Skin of body (tissue), 2 donors: ENCODE data around the gene PIGS. TPM values are rescaled to one million over a fixed set of nuclear protein-coding genes. Genes with fewer than 3 reads are reported as not detected.

Experiments
- DNase-seq: peaks from one replicate; lab custom pipeline; 2025; lab: John Stamatoyannopoulos, UW
- total RNA-seq: library from RNA; depleted of rRNA; stranded (reverse); fragments of >200 nt; gene quantifications from one replicate; pipeline ENCODE4 v1.2.3, GENCODE V29; 2014

Gene PIGS
- total RNA-seq, 1 donor from 2014 or later, result 19.3 TPM

DNA sequence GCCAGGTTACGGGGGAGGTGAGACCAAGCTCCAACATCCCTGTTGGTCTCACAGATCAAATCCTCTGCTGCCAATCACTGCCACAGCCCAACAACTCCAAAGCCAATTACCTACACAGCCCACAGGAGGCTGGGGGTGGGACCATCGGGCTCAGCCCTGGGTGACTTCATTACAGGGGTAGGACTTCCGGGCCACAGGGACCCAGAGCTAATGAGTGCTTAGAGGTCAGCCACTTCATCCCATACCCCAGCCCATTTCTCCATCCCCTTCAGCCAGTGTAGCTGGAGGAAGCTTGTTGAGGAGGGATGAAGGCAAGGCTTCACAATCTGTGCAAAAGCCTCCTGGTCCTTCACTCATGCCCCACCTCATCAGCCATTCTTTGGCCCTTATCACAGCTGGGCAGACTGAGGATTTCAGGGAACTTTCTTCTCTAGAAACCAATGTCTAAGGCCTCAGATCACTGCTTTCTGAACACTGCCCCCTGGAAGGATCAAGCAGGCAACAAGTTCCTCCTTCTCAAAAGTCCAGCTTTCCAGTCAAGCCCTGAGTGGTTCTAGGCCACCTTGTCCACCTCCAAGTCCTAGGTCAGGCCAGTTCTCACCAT lies 59.4 kb downstream of the PIGS start:
- no peak for DNase-seq

DNA sequence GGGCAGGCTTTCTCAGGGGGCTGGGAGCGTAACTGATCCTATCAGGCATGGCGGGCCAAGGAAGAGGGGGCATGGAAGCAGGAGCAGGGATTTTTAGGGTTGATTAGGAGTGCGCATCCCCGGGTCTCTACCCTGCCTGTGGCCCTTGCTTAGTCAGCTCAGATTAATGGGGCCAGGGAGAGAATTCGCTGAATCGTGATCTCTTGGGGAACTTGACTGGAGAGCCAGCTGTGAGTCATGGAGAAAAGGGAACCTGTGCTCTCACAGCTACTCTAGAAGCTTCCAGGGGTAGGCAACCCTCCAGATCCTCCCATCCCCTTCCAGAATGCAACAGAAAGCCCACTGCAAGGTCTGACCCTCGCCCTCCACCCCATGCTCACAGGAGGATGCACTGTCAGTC lies 61.5 kb downstream of the PIGS start:
- no peak for DNase-seq

- no peak for DNase-seq
Measured at GRCh38 chr17:28508211-28508724, 63.1 kb downstream of the PIGS start.

DNA sequence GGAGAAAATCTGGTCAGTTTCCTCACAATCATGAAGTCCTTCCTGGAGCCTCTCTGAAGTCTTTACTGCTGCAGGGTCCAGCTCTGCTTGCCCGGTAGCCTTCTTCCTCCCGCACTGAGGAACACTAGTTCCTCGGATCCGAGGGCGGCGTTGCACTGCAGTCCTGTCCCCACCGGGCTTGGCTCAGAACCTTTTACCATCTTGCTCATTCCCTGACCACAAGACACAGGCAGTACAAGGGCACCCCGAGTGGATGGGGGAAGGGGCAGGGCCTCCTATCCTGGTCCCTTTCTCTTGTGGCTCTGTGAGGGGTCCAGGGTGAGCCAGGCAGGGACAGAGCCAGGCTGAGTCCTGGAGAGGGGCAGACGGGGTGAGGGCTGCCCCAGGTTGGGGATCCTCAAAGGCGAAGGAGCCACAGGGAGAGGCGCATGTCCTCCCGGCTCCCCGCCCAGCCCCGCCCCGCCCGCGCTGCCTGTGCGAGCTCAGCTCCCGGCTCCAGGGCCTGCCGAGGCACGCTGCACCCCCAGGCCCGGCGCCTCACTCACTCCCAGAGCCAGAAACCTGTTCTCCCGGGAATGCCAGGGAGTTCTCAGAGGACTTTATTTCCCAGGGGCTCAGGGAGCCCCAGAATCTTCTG lies 63.6 kb downstream of the PIGS start:
- DNase-seq, result no peak

- DNase-seq, result no peak
Measured at GRCh38 chr17:28506763-28507487, 64.4 kb downstream of the PIGS start.

DNA sequence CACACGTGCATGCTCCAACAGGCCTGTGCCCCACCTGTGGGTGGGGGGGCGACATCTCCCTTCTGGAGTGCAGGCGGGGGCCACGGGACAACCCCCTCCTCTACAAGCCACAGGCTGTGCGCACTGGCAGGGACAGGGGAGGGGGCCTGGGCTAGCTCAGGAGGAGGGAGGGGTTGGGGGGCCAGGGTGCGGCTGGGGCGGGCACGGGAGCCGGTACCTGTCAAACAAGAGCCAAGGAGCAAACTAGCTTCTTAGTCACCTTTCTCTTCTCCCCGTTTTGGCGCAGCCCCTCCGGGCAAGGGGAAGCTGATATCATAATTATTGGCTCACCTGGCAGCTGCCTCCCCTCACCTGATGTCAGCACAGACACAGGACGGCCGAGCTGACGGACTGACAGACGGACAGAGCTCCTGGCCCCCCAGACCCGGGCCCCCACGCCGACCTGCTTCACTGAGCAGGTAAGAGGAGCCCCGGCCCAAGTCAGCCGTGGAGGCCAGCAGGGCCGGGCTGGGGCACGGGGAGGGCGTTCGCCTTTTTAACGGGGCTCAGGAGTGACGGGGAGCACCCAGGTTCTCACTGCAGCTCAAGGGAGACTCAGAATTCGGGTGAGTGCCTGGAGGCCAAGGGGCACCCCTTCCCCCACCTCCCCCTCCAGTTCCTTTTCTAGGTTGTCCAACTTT lies 65.2 kb downstream of the PIGS start, which contains the start of gene FOXN1:
TSS of gene FOXN1 (plus strand) at position 363 of the 680 bp plus-strand sequence. CDS start 17,622 bp downstream, outside the sequence.
- no peak for DNase-seq

DNA sequence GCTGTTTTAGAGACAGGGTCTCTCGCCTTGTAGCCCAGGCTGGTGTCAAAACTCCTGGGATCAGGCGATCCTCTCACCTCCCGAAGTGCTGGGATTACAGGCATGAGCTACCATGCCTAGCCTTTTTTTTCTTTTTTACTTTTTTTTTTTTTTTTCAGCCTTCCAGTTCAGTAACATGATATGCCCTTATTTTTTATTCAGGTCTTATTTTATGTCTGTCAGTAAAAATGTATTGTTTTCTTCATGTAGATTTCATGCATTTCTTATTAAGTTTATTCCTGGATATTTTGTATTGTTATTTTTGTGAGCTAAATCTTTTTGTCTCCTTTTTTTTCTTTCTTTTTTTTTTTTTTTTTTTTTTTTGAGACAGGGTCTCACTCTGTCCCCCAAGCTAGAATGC lies 67.9 kb downstream of the PIGS start:
- DNase-seq, result no peak

Other genes starting within 250 kb of the PIGS start
- 41.8 TPM for gene IFT20, start 236.1 kb downstream of the PIGS start, total RNA-seq
- gene TNFAIP1, start 235.8 kb downstream of the PIGS start, total RNA-seq, result 19.0 TPM
- 29.6 TPM for gene POLDIP2, start 214.0 kb downstream of the PIGS start, total RNA-seq
- gene SEBOX, start 206.3 kb downstream of the PIGS start, total RNA-seq, result not detected
- gene VTN, start 201.2 kb downstream of the PIGS start, total RNA-seq, result 0.20 TPM
- 3.6 TPM for gene SARM1, start 199.8 kb downstream of the PIGS start, total RNA-seq
- 5.5 TPM for gene SLC46A1, start 165.3 kb downstream of the PIGS start, total RNA-seq
- 0.20 TPM for gene SLC13A2, start 97.9 kb downstream of the PIGS start, total RNA-seq
- gene FOXN1, start 65.2 kb downstream of the PIGS start, total RNA-seq, result 3.0 TPM
- 18.8 TPM for gene UNC119, start 18.9 kb downstream of the PIGS start, total RNA-seq
- gene ALDOC, start 5.4 kb upstream of the PIGS start, total RNA-seq, result 15.4 TPM
- 18.2 TPM for gene SPAG5, start 27.5 kb upstream of the PIGS start, total RNA-seq
- gene RSKR, start 42.7 kb upstream of the PIGS start, total RNA-seq, result 13.9 TPM
- gene BLTP2, start 73.6 kb upstream of the PIGS start, total RNA-seq, result 89.7 TPM
- 35.2 TPM for gene SDF2, start 90.4 kb upstream of the PIGS start, total RNA-seq
- 56.5 TPM for gene SUPT6H, start 90.7 kb upstream of the PIGS start, total RNA-seq
- gene PROCA1, start 140.4 kb upstream of the PIGS start, total RNA-seq, result 0.99 TPM
- gene RAB34, start 146.3 kb upstream of the PIGS start, total RNA-seq, result 47.0 TPM
- 533 TPM for gene RPL23A, start 148.5 kb upstream of the PIGS start, total RNA-seq
- gene TLCD1, start 154.7 kb upstream of the PIGS start, total RNA-seq, result 1.9 TPM
- 2.8 TPM for gene NEK8, start 157.3 kb upstream of the PIGS start, total RNA-seq
- gene TRAF4, start 172.5 kb upstream of the PIGS start, total RNA-seq, result 16.7 TPM